Thoracic aorta (tissue), 2 donors: Measurements from ENCODE around the gene PI16. TPM values are rescaled to one million over a fixed set of nuclear protein-coding genes. Genes with fewer than 3 reads are reported as not detected.

ENCODE experiments used
- ATAC-seq: fragments of 150-250 bp; one replicate; pipeline ENCODE4 v1.8.0; 2017; ENCODE audit warnings: low read depth; ENCODE audit not compliant: insufficient number of reproducible peaks, low FRiP score
- DNase-seq: peaks from one replicate; pipeline ENCODE4 v3.0.0-alpha.2; 2020; ENCODE audit warnings: low spot score
- H3K27ac ChIP-seq, 2 donors: fragments of 200-600 bp; sonication (generic); 1 replicate in 1 of 2; 2 replicates in 1 of 2; pipeline ENCODE4 v1.5.1; 2016; ENCODE audit warnings: mild to moderate bottlenecking in 2 of 2, moderate library complexity in 2 of 2
- H3K27me3 ChIP-seq: fragments of 200-600 bp; sonication (generic); replicated peaks from 2 replicates; pipeline ENCODE4 v1.6.0; 2016; ENCODE audit warnings: mild to moderate bottlenecking; ENCODE audit not compliant: insufficient read depth
- H3K36me3 ChIP-seq: fragments of 200-600 bp; sonication (generic); one replicate; pipeline ENCODE4 v1.5.1; 2016
- H3K4me1 ChIP-seq, 2 donors: fragments of 200-600 bp; sonication (generic); 1 replicate in 1 of 2; 2 replicates in 1 of 2; pipeline versions ENCODE4 v1.5.1 to v1.6.0; 2016; ENCODE audit warnings: low read depth in 2 of 2, mild to moderate bottlenecking in 1 of 2; ENCODE audit not compliant: control insufficient read depth in 1 of 2
- H3K4me3 ChIP-seq: fragments of 200-600 bp; sonication (generic); 2 replicates; pipeline ENCODE4 v1.5.1; 2016; ENCODE audit warnings: mild to moderate bottlenecking
- H3K9me3 ChIP-seq: fragments of 200-600 bp; sonication (generic); 2 replicates; pipeline ENCODE4 v1.5.1; 2016
- CTCF ChIP-seq: fragments of 200-600 bp; sonication (generic); IDR thresholded peaks from one replicate; pipeline ENCODE4 v1.5.1; 2019; ENCODE audit warnings: antibody characterized with exemption
- total RNA-seq, 2 donors: library from RNA; depleted of rRNA; stranded (reverse); fragments of >200 nt; gene quantifications; one replicate each; pipeline versions ENCODE4 v1.1.0 to v1.2.3, GENCODE V29; 2016

Gene PI16
- total RNA-seq: 10 to 100 TPM; 44.3 to 89.7 TPM

- Histone ChIP-seq H3K4me3 (no peak within 1 kb of the TSS), H3K36me3 (no peaks in the 10 kb centered on the region), H3K27me3 (no peaks in the 10 kb centered on the region), H3K27ac (no peak within 1 kb of the TSS), H3K9me3 (no peaks in the 10 kb centered on the region), H3K4me1 (no peaks in the 10 kb centered on the region)
- DNase-seq (no peak), ATAC-seq (no peak)
- TF ChIP-seq CTCF: no peak
Observed at GRCh38 chr6:36954262-36954931, at the start of gene PI16. Gene PI16, plus strand, starts transcription at chr6:36954738. Its CDS starts 23 bp downstream, at chr6:36954761.

GRCh38 chr6:36904851-36905393 is 49.6 kb upstream of the PI16 start:
- ATAC-seq (no peak), DNase-seq (no peak)
- no peaks in the 10 kb centered on the region for H3K9me3 ChIP-seq
- H3K4me3 ChIP-seq: no peak overlapping the region
- no peak overlapping the region for H3K27ac ChIP-seq
- peaks cover 12% of the 10 kb centered on the region for H3K36me3 ChIP-seq
- H3K4me1 ChIP-seq: peaks cover 29 to 33% of the 10 kb centered on the region in 2 donors
- no peak for TF ChIP-seq CTCF
- no peaks in the 10 kb centered on the region for H3K27me3 ChIP-seq

- Histone ChIP-seq H3K4me3 (no peak overlapping the region), H3K27me3 (no peaks in the 10 kb centered on the region), H3K27ac (peak overlapping the region; percentile 47 to 58), H3K36me3 (peaks cover 9% of the 10 kb centered on the region), H3K9me3 (no peaks in the 10 kb centered on the region), H3K4me1 (peaks cover 29 to 33% of the 10 kb centered on the region in 2 donors)
- TF ChIP-seq CTCF: no peak
- no peak for ATAC-seq
- DNase-seq: no peak
Observed at GRCh38 chr6:36906539-36907325, 47.8 kb upstream of the PI16 start.

GRCh38 chr6:36907781-36908180 is 46.8 kb upstream of the PI16 start:
- Histone ChIP-seq H3K27ac (peak overlapping the region; percentile 47 to 58), H3K27me3 (no peaks in the 10 kb centered on the region), H3K4me3 (peak overlapping the region; percentile 7), H3K4me1 (peaks cover 29 to 33% of the 10 kb centered on the region in 2 donors), H3K9me3 (no peaks in the 10 kb centered on the region), H3K36me3 (peaks cover 10% of the 10 kb centered on the region)
- DNase-seq (no peak), ATAC-seq (no peak)
- no peak for TF ChIP-seq CTCF

- peaks cover 10% of the 10 kb centered on the region for H3K36me3 ChIP-seq
- TF ChIP-seq CTCF: no peak
- H3K27me3 ChIP-seq: no peaks in the 10 kb centered on the region
- no peak overlapping the region for H3K27ac ChIP-seq
- H3K4me1 ChIP-seq: peaks cover 29 to 33% of the 10 kb centered on the region in 2 donors
- no peak overlapping the region for H3K4me3 ChIP-seq
- ATAC-seq: no peak
- no peak for DNase-seq
- no peaks in the 10 kb centered on the region for H3K9me3 ChIP-seq
Observed at GRCh38 chr6:36908747-36909146, 45.8 kb upstream of the PI16 start.
